Stimulated activated CD8-positive, alpha-beta memory T cell treated with anti-CD3 and anti-CD28 coated beads, Interleukin-7, amount 100 ng/mL, for 24 hours (primary cell): ENCODE results near the gene TIAM1.

Experiments
- DNase-seq: peaks from one replicate; pipeline ENCODE4 v3.0.0-alpha.2; 2020; ENCODE audit warnings: low read depth

TIAM1 gene

DNA sequence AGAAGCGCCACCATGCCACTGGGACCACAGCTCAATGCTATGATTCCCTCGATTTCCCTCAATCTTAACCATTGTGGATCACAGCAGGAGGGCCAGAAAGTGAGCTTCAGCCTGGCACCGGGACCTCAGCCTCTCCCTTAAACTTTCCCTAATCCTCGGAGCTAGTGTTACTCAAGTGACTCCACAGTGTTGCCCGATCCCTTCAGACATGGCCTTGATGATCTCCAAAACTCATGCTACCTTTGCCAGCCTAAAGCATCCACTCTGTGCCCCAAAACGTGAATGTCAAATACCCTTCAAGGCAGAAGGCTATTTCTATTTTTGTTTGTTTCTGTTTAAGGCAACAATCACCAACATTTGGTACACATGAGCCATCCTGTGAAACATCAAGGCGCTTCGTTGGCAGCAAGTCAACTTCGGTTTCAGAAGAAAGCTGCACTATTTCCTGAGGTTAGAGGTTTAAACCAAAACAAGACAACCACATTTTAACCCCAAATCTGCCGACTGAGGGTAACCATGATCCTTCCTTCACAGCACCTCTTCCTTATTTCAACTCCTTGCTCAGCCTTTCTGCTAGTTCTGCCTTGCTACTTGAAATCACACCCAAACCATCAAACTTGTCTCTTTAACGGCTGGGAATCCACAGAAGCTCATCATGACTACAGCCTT lies 211.4 kb downstream of the TIAM1 start:
- DNase-seq: peak; percentile 10

DNA sequence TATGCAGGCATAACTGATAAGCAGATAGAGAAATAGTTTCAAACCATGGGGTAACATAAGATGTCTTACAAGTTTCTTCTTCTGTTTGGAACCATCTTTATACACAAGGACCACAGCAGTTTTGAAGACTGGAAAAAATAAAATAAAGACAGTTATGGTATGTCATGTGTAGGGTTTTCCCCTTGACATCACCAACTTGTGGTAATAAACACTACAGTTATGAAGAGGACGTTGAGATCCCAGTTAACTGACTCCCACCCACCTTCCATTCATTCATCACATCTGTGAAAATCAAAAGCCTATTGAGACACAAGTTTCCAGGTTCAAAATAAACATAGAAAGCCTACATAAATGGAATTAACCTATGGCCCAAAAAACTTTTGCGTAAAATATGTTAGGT lies 213.2 kb downstream of the TIAM1 start:
- no peak for DNase-seq

DNA sequence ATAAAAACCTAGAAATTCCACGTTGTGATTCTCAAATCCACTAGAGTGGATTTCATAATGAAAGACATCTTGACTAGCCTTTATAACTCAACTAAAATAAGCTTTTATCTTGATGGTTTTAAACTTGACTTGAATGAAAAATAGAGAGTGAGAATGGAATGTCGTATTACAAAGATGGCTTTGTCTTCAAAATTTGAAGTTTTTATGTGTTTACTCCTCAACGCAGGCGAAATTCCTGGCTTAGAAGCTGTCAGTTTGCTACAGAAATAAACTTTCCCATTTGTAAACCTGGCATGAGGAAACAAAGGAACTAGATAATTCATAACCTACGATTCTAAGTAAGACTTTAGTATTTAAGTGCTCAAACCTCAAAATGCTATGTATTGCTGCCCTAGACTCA lies 215.8 kb downstream of the TIAM1 start:
- DNase-seq: no peak

DNA sequence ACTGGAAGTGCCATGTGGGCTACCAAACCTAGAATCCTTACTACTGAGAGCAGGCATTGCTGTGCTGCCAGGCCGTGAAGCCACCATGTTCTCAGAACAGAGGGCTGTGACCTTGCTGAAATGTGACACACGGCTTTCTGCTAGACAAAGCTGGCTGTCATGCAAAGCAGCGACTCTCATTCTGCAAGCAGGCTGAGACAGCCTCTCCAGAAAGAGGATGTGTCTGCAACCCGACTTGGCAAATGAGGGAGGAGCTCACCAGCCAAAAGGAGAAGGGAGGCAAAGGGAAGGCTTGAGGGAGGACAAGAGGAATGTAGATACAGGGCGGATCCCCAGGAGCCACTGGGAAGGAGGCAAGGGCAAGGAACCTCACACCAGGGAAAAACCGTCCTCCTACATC lies 220.1 kb downstream of the TIAM1 start:
- DNase-seq: no peak

DNA sequence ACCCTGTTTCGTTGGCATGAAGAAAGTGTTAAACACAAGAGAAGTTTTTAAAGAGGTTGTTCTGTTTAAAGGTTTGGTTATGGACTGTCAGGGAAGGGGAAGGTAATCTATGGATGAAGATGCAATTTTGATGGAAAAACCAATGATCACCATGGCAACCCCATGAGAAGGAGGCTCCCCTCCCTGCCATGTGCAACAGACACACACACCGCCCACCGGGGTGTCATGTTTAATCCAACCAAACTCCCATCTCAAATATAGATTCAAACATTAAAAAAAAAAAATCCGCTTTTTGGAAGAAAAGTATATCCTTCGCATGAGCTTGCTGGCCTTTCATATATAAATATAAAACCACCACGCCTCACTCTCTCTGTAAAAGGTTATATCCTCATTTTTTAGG lies 224.9 kb downstream of the TIAM1 start:
- DNase-seq: no peak

DNA sequence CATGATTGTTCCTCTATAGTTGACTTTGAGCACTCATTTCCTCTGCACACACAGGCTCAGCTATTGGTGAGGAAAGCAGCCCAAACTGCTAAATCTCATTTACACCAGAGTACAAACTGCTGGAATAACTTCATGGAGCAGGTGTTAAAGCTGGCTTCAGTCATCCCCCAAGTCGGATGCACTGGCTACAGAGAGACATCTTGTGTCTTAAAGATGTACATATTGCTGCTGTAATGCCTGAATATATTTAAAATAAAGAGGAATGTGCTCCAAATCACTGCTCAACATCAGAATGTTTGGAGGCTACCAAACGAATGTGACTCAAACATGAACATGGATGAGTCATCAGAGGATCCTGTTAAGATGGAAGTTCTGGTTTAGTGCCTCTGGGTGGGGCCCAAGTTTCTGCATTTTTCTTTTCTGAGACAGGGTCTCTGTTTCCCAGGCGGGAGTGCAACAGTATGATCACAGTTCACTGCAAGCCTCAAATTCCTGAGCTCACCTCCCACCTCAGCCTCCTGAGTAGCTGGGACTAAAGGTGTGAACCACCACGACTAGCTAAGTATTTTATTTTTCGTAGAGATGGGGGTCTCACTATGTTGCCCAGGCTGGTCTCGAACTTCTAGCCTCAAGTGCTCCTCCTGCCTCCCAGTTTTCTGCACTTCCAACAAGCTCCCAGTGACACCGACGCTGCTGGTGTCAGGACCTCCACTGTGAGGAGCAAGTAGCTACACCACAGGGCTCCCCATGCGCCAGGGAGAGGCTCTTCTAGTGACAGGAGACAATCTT lies 226.7 kb downstream of the TIAM1 start:
- DNase-seq: no peak

DNA sequence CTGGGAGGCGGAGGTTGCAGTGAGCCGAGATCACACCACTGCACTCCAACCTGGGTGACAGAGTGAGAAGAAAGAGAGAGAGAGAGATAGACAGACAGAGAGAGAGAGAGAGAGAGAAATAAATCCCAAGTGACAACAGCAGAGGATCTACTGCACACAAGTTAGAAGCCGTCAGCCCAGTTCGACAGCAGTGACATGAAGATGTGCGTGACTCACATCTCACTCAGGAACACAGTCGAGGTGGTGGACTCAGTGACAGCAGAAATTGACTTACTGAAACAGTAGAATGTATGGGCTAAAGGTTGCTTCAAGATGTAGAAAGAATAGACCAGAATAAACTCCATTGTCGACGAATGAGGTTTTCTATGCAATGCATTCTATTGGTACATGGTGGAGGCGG lies 228.8 kb downstream of the TIAM1 start:
- no peak for DNase-seq

DNA sequence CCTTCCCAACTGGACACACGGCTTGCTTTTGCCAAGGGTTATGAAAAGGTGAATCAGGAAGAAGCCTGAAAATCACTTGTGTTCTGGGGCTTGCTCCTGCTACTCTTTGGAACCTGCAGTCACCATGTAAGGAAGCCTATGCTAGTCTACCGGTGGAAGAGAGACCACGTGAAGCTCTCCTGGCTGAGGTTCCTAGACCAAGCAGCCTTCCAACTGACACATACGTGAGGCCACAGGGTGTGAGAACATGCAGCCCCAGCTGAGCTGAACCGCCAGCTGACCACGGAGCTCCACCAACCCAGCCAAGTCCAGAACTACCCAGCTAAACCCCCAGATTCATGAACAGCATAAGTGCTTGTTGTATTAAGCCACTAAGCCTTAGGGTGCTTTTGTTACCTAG lies 233.0 kb downstream of the TIAM1 start:
- no peak for DNase-seq

DNA sequence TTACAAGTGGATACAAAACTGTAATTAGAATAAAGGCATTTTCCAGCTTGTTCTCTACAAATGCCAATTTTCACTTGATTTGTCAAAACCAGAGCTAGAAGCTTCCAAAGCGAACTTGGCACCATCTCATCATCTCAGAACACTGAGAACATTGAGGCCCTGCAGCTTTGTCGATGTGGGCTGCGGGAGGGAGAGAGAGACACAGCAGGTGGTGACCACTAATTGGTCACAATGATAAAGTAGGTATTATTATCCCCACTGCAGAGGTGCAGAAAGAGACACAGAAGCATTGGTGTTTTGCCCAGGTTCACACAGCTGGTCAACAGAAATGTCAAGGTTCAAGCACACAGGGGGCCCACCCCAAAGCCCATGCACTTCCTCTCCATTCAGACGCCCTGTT lies 233.6 kb downstream of the TIAM1 start:
- DNase-seq: no peak

DNA sequence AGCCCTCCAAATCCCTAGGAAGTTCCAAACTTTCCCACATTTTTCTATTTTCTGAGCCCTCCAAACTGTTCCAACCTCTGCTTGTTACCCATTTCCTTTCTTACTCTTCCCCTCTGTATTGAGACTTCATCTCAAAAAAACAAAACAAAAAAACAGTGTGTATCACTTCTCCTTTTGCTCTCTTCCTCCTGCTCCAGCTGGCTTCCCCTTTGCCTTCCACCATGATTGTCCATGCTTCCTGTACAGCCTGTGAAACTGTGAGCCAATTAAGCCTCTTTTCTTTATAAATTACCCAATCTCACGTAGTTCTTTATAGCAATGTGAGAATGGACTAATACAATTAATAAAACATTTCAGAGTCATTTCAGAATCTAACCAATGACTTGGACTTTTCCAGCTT lies 236.2 kb downstream of the TIAM1 start:
- DNase-seq: no peak

DNA sequence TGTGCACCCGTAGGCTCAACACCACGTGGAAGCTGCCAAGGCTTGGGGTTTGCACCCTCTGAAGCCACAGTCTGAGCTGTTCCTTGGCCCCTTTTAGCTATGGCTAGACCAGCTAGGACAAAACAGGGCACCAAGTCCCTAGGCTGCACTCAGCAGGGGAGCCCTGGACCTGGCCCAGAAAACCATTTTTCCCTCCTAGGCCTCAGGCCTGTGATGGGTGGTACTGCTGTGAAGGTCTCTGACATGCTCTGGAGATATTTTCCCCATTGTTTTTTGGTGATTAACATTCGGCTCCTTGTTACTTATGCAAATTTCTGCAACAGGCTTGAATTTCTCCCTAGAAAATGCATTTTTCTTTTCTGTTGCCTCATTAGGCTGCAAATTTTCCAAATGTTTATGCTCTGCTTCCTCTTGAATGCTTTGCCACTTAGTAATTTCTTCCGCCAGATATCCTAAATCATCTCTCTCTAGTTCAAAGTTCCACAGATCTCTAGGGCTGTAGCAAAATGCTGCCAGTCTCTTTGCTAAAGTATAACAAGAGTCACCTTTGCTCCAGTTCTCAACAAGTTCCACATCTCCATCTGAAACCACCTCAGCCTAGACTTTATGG lies 236.8 kb downstream of the TIAM1 start:
- DNase-seq: no peak

DNA sequence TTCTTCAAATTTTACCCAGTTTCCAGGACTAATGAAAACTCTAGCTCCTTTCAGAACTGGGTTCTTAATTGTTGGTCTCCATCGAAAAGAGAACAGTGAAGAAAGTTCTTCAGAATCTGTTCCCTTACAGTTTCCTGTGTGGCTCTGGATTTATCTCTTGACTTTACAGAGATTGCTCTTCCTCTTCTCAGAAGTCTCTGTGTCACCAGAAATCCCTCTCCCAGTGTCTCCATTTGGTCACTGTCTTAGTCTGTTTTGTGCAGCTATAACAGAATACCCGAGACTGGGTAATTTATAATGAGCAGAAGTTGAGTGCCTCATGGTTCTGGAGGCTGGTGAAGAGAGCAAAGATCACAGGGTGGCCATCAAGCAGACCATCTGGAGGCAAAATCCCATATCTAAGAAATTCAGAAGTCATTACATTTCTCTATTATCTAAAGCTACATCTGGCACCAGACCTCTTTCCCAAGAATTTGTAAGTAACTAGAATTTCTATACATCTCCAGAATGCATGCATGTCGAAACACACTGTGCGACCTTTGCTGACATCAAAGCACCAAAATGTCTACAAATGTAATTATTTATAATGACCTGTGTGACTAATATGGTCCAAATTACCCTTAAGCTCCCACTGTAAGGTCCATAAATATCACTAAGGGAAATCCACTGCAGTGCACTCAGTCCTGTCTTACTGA lies 240.3 kb downstream of the TIAM1 start:
- no peak for DNase-seq

DNA sequence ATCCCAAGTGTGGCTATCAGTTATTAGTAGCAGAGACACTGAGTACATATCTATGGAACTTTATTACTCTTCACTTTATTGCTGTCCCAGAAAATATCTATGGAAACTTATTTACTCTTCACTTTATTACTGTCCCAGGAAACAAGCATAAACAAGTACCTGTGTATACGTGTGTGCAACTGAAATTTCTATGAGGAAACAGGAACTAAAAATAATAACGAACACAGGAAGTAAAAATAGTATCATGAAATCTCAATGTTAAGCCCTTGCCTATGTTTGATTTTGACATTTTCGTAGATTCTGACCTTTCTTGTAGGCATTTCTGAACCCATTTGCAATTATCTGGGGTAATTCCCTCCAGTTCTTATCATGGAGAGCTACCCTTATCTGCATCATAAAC lies 240.9 kb downstream of the TIAM1 start:
- DNase-seq: no peak

DNA sequence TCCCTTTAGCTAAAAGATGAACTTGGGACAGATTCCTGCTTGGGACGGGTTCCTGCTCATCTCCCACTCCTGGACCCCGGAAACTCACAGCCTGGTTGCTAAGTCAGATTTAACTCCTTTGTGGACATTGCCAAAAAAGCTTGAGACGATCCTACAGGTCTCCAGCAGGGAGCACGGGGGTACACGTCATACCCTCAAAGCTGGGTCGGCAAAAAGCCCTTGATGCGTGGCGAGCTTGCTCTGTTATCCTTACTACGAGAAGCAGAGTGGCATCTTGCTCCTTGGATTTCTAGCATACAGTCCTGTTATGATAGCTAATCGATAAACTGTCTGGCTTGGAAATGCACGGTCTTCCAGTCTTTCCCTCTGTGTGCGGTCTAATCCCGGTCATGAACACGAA lies 244.9 kb downstream of the TIAM1 start:
- no peak for DNase-seq

DNA sequence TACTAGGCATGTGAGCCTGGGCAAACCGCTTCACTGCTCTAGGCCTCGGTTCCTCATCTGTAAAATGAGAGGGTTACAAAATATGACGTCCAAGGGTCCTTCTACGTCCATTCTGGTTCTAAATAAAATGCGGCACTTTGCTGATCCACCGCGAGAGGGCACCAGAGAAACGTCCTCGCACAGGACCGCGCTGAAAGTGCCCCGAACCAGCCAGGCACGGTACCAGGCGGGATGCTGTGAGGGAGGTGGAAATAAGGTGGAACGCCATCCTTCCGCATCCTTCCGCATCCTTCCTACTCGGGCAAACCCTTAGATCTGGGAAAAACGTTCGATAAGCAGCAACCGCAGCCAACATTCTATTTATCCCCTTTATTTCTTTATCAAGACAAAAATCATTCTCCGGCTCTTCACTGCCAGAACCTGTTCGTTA lies 245.5 kb downstream of the TIAM1 start:
- DNase-seq: peak; percentile 49

DNA sequence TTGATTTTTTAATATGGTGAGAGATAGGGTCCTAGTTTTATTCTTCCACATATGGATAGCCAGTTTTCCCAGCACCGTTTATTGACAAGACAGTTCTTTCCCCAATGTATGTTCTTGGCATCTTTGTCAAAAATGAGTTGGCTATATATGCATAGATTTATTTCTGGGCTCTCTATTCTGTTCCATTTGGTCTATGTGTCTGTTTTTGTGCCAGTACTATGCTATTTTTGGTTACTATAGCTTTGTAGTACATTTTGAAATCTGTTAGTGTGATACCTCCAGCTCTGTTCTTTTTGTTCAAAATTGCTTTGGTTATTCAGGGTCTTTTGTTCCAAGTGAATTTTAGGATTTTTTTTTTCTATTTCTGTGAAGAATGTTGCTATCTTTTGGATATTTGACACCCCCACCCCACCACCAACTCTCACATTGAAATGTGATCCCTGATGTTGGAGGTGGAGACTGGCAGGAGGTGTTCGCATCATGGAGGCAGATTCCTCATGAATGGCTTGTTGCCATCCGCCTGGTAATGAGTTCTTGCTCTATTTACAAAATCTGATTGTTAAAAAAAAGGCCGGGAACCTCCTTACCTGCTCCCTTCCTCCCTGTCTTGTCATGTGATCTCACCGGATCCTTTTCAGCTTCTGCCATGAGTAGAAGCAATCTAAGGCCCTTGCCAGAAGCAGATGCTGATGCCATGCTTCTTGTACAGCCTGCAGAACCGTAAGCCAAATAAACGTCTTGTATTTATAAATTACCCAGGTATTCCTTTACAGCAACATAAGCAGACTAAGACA lies 251.0 kb downstream of the TIAM1 start:
- no peak for DNase-seq

DNA sequence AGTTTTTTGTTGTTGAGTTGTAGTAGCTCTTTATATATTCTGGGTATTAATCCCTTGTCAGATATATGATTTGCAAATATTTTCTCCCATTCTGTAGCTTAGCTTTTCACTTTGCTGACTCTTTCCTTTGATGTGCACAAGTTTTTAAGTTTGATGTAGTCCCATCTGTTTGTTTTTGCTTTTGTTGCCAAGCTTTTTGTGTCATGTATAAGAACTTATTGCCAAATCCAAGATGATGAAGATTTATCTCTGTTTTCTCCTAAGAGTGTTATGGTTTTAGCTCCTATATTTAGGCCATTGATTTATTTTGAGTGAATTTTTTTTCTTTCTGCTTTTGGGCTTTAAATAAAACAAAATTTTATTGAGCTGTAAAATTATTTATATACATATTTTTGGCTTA lies 253.7 kb downstream of the TIAM1 start:
- no peak for DNase-seq

DNA sequence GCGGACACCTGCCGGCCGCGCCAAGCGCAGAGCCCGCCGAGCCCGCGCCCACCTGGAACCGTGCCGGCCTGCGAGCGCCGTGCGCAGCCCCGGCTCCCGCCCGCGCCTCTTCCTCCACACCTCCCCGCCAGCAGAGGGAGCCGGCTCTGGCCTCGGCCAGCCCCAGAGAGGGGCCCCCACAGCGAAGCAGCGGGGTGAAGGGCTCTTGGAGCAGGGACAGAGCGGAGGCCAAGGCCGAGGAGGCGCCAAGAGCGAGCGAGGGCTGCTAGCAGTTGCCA lies 255.6 kb downstream of the TIAM1 start:
- no peak for DNase-seq

DNA sequence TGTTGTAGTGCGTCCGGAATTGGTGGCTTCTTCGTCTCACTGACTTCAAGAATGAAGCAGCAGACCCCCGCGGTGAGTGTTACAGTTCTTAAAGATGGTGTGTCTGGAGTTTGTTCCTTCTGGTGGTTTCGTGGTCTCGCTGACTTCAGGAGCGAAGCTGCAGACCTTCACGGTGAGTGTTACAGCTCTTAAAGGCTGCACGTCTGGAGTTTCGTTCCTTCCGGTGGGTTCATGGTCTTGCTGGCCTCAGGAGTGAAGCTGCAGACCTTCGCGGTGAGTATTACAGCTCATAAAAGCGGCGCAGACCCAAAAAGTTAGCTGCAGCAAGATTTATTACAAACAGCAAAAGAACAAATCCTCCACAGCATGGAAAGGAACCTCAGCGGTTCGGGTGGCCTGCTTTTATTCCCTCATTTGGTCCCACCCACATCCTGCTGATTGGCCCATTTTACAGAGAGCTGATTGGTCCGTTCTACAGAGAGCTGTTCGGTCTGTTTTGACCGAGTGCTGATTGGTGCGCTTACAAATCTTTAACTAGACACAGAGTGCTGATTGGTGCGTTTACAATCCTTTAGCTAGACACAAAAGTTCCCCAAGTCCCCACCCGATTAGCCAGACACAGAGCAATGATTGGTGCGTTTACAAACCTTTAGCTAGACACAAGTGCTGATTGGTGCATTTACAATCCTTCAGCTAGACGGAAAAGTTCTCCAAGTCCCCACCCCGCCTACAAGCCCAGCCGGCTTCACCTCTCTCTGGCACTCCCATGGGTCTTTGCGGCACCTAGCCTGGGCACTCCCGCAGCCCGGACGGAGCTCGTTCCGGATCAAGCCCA lies 256.2 kb downstream of the TIAM1 start:
- no peak for DNase-seq

DNA sequence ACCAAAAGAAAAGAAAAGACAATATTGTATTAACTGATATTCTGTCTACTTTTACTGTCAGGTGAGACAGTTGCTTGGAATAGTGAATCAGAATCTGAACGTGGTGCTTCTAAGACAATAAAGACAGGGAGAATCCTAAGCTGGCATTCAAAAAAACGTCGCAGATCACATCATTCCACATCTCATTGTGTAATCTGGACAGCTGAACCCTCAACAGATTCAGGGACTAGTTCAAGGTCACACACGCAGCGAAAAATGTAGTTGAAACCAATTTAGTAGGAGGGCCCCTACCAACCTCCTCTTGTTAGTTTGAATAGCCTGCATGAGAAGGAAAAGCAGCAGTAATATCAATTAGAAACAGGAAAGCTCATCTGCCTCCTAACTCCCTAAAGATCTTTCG lies 259.4 kb downstream of the TIAM1 start:
- no peak for DNase-seq

DNA sequence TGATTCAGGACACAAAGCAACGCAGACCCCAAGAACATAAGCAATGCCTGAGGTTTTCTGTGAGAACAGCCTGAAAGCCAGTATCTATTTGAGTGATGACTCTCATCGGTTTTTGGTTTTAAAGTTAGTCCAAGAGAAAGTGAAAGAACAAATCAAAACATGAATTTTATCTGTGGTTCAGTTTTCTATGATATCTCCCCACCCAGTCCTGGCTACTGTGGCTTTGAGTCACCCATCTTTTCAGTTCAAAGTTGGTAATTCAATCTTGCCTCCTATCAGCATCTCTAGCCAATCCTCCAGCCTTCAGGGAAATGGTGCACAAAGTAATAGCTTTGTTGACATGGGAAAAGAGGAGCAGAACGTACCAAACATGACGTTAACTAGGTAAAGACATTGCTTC lies 265.3 kb downstream of the TIAM1 start:
- no peak for DNase-seq
